GM21423 (cell line): ENCODE results near the gene STAM.

Source experiments
- ATAC-seq: cut with Tn5 transposase; IDR thresholded peaks from one replicate; pipeline ENCODE4 v1.9.1; 2021; ENCODE audit warnings: mild to moderate bottlenecking, moderate library complexity; ENCODE audit not compliant: unreplicated experiment

STAM gene

GRCh38 chr10:17673471-17674061, 29.6 kb downstream of the STAM start:
- no peak for ATAC-seq

DNA sequence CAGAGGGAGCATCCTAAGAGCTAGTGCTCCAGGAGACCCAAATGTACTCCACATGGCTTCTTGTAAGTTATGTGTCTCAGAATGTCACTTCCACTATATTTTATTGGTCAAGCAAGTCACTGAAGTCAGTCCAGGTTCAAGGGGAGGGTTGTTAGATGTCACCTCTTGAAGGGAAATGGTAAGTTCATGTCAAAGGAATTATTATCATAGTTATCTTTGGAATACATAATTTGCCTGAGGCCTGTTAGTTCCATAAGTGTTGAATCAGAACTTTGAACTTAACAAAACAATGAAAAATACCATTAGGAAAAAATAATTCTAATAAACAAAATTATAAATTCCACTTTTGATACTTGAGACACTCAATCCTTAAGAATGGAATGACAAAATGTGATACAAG, 30.6 kb downstream of the STAM start:
- ATAC-seq, result no peak

DNA sequence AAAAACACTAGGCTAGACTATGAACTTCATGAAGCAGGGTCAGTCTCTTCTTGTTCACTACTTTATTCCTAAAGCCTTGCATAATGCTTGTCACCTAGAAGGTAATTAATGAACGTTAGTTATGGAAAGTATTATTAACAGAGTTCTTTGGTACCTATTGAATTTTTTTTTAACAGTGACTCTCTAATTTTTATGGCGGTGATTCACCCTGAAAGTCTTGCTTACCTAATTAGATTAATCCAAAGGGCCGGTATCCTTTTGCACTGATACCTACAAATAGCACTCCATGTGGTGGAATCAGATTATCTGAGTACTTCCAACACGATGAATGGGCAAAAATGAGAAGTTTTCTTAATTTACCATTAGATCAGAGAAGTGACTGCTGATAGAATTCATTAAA, 31.7 kb downstream of the STAM start:
- no peak for ATAC-seq

- no peak for ATAC-seq
Measured at GRCh38 chr10:17676919-17677318, 33.0 kb downstream of the STAM start.

GRCh38 chr10:17682236-17682946, 38.4 kb downstream of the STAM start:
- ATAC-seq, result no peak

- no peak for ATAC-seq
Measured at GRCh38 chr10:17683541-17683940, 39.6 kb downstream of the STAM start.

DNA sequence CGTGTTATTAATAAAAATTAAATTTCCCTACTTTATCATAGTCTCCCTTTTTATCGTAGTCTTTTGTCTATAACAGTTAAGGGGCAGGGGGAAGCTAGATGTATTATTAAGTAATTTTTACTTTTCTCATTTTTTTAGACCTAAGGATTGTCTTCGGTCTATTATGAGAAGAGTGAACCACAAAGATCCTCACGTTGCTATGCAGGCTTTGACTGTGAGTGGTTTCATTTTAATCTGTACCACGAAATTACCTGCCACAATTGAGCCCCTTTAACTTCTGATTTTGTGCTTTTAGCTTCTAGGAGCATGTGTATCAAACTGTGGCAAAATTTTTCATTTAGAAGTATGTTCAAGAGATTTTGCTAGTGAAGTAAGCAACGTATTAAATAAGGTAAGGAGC, 40.6 kb downstream of the STAM start:
- peak; percentile 46 for ATAC-seq

DNA sequence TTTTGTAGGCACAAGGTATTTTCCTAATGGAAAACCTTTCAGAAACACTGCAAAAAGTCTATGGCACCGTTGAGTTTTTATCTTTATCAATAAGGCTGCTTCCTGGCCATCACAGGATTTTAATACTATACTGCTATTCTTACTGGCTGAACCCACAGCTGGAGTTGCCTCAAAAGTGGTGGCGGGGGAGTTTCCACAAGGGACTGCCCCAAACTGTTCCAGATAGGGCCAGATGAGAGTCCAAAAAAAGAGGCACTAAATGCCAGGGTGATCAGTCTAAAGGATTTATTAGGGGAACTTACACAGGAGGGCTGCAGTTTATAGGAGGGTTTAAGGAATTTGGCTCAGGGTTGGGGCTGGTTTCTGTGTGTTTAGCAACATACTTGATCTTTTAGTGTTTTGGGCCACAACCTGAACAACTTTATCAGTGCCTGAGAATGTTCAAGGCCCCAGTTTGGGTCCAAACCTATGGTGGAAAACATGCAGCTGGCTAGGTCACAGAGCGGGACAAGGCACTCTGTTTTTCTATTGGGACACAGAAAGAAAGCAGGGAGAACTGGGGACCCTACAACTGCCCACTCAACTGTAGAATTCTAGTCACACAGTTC, 41.4 kb downstream of the STAM start:
- peak; percentile 74 for ATAC-seq

DNA sequence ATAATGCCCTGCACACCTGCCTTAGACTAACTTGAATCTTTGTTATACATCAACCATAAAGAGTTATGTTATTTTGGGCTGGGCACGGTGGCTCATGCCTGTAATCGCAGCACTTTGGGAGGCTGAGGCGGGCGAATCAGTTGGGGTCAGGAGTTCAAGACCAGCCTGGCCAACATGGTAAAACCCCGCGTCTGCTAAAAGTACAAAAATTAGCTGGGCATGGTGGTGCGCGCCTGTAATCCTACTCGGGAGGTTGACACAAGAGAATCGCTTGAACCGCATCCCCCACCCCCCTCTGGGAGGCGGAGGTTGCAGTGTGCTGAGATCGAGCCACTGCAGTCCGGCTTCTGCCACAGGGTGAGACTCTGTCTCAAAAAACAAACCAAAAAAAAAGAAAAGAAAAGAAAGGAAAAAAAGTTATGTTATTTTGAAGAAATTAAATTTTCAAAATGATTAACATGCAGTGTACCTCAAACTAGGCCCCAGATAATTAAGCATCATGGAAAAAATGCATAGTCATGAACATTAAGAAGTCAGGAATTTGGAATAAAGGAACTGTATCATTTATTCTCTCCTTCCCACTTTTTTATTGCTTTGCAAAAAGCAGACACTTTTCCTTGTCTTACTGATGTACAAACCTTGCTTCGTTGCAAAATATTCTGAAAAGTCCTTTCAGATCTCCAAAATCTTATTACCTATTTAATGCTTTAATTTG, 43.3 kb downstream of the STAM start:
- no peak for ATAC-seq

DNA sequence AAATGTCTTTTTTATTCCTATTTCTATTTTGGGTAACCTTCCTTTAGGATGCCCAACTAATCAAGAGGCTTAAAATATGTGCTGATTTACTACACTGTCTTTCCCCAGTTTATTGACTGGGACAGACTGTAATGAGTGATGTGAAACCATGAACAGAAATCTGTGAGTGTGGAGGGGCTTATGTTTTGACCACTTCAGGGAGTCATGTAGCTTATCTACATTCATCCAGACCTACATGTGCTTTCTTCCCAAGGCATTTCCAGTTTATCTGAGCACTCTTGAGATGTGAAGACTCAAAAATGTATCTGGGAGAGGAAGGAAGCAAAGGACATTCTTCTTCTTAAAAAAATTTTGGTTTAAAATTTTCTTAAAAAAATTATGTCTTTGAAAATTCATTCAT, 45.2 kb downstream of the STAM start:
- no peak for ATAC-seq

- no peak for ATAC-seq
Measured at GRCh38 chr10:17693009-17693408, 49.1 kb downstream of the STAM start.

DNA sequence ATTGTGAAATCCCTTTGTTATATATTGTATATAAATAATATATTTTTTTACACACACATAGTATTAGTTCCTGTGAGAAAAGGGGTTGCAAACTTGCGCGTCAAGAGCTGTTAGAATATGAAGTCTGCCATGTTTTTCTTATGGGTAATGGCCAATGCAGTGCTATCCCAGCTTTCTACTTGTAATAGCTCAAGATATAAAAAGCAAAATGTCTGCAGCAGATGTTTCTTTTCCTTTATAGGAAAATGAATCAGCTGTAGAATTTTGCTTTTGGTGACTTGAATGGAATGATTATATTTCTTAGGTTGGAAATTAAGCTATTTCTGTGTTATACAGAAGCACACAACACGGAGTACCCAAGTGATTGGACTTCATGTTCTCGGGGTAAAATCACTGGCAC, 54.7 kb downstream of the STAM start:
- ATAC-seq, result no peak

GRCh38 chr10:17701301-17701700, 57.4 kb downstream of the STAM start:
- ATAC-seq, result no peak

- no peak for ATAC-seq
Measured at GRCh38 chr10:17703706-17704105, 59.8 kb downstream of the STAM start.

GRCh38 chr10:17708821-17709220, 64.9 kb downstream of the STAM start:
- no peak for ATAC-seq

DNA sequence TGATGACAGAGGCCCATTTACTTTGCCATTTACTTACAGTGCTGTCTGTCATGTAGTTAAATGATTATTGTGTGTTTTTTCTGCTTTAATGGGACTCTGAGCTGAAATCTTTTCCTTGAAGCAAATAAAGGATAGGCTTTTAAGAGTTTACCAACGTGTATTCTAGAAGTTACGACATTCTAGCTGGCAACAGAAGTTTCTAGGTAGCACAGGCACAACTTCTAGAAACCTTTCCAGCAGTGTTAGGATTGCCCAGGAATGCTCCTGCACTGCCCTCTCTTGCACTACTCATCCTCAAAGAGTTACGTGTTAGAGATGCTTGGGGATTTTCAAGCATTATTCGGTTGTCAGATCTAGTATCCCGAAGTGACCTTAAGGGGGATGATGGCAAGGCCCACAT, 65.5 kb downstream of the STAM start:
- ATAC-seq, result no peak

GRCh38 chr10:17710181-17710580, 66.2 kb downstream of the STAM start:
- no peak for ATAC-seq

DNA sequence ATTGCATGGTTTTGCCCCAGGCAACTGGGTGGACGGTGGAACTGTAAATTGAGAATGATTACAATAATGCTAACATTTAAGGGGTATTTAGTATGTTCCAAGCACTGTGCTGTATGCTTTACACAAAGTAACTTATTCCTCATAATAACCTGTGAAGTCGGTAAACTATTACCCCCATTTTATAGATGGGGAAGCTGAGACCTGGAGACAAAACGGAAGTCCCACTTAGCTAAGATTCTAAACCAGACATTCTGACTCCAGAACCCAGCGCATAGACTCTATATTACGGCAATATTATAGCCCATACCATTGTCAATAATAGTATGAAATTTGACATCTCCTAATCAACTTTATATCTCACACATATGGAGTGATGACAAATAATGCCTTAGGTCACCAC, 68.1 kb downstream of the STAM start:
- ATAC-seq, result no peak

- ATAC-seq, result no peak
Measured at GRCh38 chr10:17712717-17713471, 68.9 kb downstream of the STAM start.

DNA sequence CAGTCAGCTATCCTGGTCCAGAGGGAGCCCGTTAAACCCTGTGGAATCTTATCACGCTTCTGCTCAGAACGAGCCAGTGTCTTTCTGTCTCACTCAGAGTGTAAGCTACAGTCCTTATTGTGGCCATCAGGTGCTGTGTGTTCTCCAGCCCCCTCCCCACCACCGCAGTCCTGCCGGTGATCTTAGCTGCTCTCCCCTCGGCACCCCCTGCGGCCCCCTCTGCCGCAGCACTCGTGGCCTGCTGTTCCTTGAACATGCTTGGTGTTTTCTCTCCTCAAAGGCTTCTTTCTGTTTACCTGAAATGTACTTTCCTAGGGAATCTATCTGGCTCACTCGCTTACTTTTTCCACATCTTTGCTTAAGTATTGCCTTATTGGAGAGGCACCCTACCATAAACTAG, 69.8 kb downstream of the STAM start:
- ATAC-seq, result no peak

DNA sequence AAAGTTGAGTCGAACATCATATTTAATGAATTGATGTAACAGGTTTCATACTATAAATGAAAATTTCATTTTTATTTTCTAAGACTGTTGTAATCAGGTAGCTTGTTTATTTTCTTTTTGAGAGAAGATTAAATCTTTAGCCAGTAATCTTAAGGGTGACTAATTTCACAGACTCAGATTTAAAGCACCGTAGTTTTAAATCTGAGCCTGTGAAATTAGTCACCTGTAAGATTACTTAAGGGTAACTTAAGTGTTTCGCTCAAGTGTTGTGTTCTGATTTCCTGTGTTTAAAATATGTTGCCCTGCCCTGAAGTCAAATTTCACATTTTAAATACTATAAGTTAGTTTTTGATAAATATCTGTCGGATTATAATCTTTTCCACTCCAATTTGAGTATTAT, 72.2 kb downstream of the STAM start:
- ATAC-seq, result no peak
